Measurements from ENCODE around the gene PHACTR3. TPM values are rescaled to one million over a fixed set of nuclear protein-coding genes. Genes with fewer than 3 reads are reported as not detected.

The PHACTR3 gene
- polyA plus RNA-seq, 1 donor (not counting 4 experiments of a cell fraction or from before 2014, with no cell fraction given), result 2.6 TPM

GRCh38 chr20:59586613-59587012 lies 17.7 kb upstream of the PHACTR3 start:
- Histone ChIP-seq H3K36me3 (ENCODE audit: control insufficient read depth in 2 of 2, extremely low read depth in 1 of 2, insufficient read depth in 2 of 2, low read length in 2 of 2) (no peaks in the 10 kb centered on the region), H3K9ac (ENCODE audit: control insufficient read depth, extremely low read depth, insufficient read depth, low read length) (no peak overlapping the region), H3K79me2 (ENCODE audit: control insufficient read depth, insufficient read depth, low read length) (no peaks in the 10 kb centered on the region), H3K4me2 (ENCODE audit: control insufficient read depth, extremely low read depth, insufficient read depth, low read depth, low read length) (no peak overlapping the region), H3K27me3 (ENCODE audit: control insufficient read depth, extremely low read depth, insufficient read depth, low read length) (peaks cover 19% of the 10 kb centered on the region), H3K9me1 (ENCODE audit: control insufficient read depth, extremely low read depth, insufficient read depth, low read length) (no peaks in the 10 kb centered on the region), H3K9me3 (ENCODE audit: control insufficient read depth, low read depth, low read length) (no peaks in the 10 kb centered on the region), H3K4me1 (ENCODE audit: control insufficient read depth, extremely low read depth, insufficient read depth, low read length) (no peaks in the 10 kb centered on the region), H2AFZ (ENCODE audit: control insufficient read depth, low read length) (no peak overlapping the region), H4K20me1 (ENCODE audit: control insufficient read depth, extremely low read depth, insufficient read depth, low read length) (no peaks in the 10 kb centered on the region), H3K27ac (ENCODE audit: control insufficient read depth, insufficient read depth, low read length) (no peak overlapping the region), H3K4me3 (ENCODE audit: control insufficient read depth in 2 of 3, extremely low read depth in 1 of 3, insufficient read depth in 2 of 3, low read depth in 1 of 3, low read length in 3 of 3) (no peak overlapping the region)
- FAIRE-seq, result no peak
- DNase-seq (ENCODE audit: low read depth, low spot score), result no peak
- dilution Hi-C loops (cut with MboI; ENCODE audit: extremely low pct_ligation_motif_present, low sequenced_read_pairs), result no loop called here
- no peak for TF ChIP-seq EZH2 (IDR thresholded peaks at IDR 0.05; ENCODE audit: low read length)
- TF ChIP-seq CTCF (optimal IDR thresholded peaks at IDR 0.05 in 1 of 3, IDR thresholded peaks at IDR 0.05 in 1 of 3, conservative IDR thresholded peaks at IDR 0.05 in 1 of 3; ENCODE audit: extremely low read depth in 1 of 3, insufficient read depth in 2 of 3, low read length in 3 of 3), result no peak

- Histone ChIP-seq H3K27me3 (ENCODE audit: control insufficient read depth, extremely low read depth, insufficient read depth, low read length) (peaks cover 19% of the 10 kb centered on the region), H3K27ac (ENCODE audit: control insufficient read depth, insufficient read depth, low read length) (no peak overlapping the region), H3K36me3 (ENCODE audit: control insufficient read depth in 2 of 2, extremely low read depth in 1 of 2, insufficient read depth in 2 of 2, low read length in 2 of 2) (no peaks in the 10 kb centered on the region), H3K9ac (ENCODE audit: control insufficient read depth, extremely low read depth, insufficient read depth, low read length) (no peak overlapping the region), H3K4me3 (ENCODE audit: control insufficient read depth in 2 of 3, extremely low read depth in 1 of 3, insufficient read depth in 2 of 3, low read depth in 1 of 3, low read length in 3 of 3) (no peak overlapping the region), H3K9me1 (ENCODE audit: control insufficient read depth, extremely low read depth, insufficient read depth, low read length) (no peaks in the 10 kb centered on the region), H3K4me2 (ENCODE audit: control insufficient read depth, extremely low read depth, insufficient read depth, low read depth, low read length) (no peak overlapping the region), H3K9me3 (ENCODE audit: control insufficient read depth, low read depth, low read length) (no peaks in the 10 kb centered on the region), H2AFZ (ENCODE audit: control insufficient read depth, low read length) (no peak overlapping the region), H4K20me1 (ENCODE audit: control insufficient read depth, extremely low read depth, insufficient read depth, low read length) (no peaks in the 10 kb centered on the region), H3K79me2 (ENCODE audit: control insufficient read depth, insufficient read depth, low read length) (no peaks in the 10 kb centered on the region), H3K4me1 (ENCODE audit: control insufficient read depth, extremely low read depth, insufficient read depth, low read length) (no peaks in the 10 kb centered on the region)
- dilution Hi-C loops (cut with MboI; ENCODE audit: extremely low pct_ligation_motif_present, low sequenced_read_pairs), result no loop called here
- TF ChIP-seq EZH2 (IDR thresholded peaks at IDR 0.05; ENCODE audit: low read length) (no peak), CTCF (optimal IDR thresholded peaks at IDR 0.05 in 1 of 3, IDR thresholded peaks at IDR 0.05 in 1 of 3, conservative IDR thresholded peaks at IDR 0.05 in 1 of 3; ENCODE audit: extremely low read depth in 1 of 3, insufficient read depth in 2 of 3, low read length in 3 of 3) (no peak)
- FAIRE-seq, result no peak
- no peak for DNase-seq (ENCODE audit: low read depth, low spot score)
These were observed 16.8 kb upstream of the PHACTR3 start for GRCh38 chr20:59587570-59587969.
